GM20000 (cell line): ENCODE data around the gene SLC2A9.

Source experiments
- DNase-seq: peaks from one replicate; pipeline ENCODE4 v3.0.0; 2012; ENCODE audit warnings: low spot score
- TF ChIP-seq, protein P1 (sequence below): IDR thresholded peaks from 2 replicates; pipeline ENCODE4 v1.5.1; 2012; ENCODE audit warnings: mild to moderate bottlenecking, control low read depth; ENCODE audit errors: extremely low read depth, missing control alignments

The SLC2A9 gene

DNA sequence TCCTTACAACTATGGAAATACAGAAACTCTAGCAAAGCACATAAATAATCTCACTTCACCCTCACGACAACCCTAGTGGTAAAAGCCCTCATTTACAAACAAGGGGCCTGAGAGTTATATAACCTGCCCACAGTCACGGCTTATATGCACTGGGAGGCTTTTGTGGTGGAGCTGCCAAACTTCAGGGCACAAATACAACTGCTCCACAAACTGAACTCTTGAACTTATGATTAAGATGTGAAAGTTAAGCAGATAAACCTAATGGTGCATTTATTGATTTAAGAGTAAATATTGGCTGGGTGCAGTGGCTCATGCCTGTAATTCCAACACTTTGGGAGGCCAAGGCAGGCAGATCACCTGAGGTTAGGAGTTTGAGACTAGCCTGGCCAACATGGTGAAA lies 19.0 kb downstream of the SLC2A9 start:
- TF ChIP-seq, protein P1, sequence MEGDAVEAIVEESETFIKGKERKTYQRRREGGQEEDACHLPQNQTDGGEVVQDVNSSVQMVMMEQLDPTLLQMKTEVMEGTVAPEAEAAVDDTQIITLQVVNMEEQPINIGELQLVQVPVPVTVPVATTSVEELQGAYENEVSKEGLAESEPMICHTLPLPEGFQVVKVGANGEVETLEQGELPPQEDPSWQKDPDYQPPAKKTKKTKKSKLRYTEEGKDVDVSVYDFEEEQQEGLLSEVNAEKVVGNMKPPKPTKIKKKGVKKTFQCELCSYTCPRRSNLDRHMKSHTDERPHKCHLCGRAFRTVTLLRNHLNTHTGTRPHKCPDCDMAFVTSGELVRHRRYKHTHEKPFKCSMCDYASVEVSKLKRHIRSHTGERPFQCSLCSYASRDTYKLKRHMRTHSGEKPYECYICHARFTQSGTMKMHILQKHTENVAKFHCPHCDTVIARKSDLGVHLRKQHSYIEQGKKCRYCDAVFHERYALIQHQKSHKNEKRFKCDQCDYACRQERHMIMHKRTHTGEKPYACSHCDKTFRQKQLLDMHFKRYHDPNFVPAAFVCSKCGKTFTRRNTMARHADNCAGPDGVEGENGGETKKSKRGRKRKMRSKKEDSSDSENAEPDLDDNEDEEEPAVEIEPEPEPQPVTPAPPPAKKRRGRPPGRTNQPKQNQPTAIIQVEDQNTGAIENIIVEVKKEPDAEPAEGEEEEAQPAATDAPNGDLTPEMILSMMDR = no peak
- DNase-seq = no peak

DNA sequence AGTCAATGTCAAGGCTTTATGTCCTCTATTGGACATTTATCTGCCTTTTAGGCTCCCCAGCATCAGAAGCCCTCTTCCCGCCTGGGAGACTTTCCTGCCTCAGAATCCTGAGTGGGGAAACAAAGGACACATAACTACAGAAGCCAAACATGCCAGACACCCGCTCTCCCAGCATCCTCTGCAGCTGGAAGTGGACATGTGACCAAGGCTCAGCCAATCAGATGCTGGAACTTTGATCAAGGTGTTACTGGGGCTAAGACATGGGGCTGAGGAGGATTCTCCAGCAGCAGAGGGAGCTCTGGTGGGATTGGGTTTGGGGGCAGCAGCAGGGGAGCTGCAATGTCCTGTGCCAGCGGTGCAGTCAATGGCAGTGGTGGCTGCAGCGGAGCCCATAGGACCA lies 19.5 kb downstream of the SLC2A9 start:
- TF ChIP-seq, protein P1 = no peak
- no peak for DNase-seq

GRCh38 chr4:9999956-10000561 lies 21.2 kb downstream of the SLC2A9 start:
- TF ChIP-seq, protein P1 = no peak
- DNase-seq = no peak

DNA sequence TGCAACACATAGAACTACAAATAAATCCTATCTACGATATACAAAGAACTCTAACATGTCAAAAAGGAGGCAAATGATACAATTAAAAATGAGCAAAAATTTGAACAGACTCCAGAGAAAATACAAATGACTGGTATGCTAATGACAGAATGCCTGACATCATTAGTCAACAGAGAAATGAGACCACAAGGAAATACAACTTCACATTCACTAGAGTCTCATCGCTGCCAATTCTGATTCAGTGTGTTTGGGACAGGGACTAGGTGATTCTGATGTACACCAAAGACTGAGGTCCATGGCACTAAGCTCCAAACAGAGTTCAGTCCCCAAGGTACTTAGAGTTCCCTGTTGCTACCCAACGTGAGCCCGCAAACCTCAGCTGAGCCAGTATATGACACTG lies 23.4 kb downstream of the SLC2A9 start:
- no peak for DNase-seq

GRCh38 chr4:9996319-9997110 lies 24.8 kb downstream of the SLC2A9 start:
- TF ChIP-seq, protein P1 = no peak
- no peak for DNase-seq

More for the DNA sequence above, 23.4 kb downstream of the SLC2A9 start:
- TF ChIP-seq, protein P1 = no peak

- no peak for DNase-seq
- TF ChIP-seq, protein P1 = no peak
These were observed 26.9 kb downstream of the SLC2A9 start for GRCh38 chr4:9994246-9994847.
